ENCODE data around the gene SUMO3.

DNA sequence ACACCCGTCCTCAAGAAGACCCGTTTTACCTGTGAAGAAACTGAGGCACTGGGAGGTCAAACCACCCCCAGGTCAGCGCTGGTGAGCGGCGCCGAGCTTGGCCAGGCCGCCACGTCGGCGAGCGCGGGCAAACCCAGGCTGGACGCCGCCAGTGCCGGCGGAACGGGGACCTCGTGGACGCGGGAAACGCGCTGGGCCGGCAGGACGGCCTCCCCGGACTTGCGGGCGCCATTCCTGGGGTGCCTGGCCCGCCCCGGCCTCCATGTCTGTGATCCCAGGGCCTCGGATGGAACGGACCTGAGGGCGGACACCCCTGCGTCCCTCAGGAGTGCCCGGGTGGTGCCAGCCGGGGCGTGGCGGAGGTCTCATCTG lies 764 bp upstream of the SUMO3 start:
- TF ChIP-seq, protein P1, sequence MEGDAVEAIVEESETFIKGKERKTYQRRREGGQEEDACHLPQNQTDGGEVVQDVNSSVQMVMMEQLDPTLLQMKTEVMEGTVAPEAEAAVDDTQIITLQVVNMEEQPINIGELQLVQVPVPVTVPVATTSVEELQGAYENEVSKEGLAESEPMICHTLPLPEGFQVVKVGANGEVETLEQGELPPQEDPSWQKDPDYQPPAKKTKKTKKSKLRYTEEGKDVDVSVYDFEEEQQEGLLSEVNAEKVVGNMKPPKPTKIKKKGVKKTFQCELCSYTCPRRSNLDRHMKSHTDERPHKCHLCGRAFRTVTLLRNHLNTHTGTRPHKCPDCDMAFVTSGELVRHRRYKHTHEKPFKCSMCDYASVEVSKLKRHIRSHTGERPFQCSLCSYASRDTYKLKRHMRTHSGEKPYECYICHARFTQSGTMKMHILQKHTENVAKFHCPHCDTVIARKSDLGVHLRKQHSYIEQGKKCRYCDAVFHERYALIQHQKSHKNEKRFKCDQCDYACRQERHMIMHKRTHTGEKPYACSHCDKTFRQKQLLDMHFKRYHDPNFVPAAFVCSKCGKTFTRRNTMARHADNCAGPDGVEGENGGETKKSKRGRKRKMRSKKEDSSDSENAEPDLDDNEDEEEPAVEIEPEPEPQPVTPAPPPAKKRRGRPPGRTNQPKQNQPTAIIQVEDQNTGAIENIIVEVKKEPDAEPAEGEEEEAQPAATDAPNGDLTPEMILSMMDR (IDR thresholded peaks at IDR 0.05), result no peak
- no peak for TF ChIP-seq POLR2AphosphoS5 (IDR thresholded peaks at IDR 0.05)
